Activated CD4-positive, CD25-positive, alpha-beta regulatory T cell treated with anti-CD3 and anti-CD28 coated beads, Interleukin-2, amount 50 U/mL, for 16 hours (primary cell): ENCODE measurements around the gene PLXNB2.
"Not testable (repeated sequence)": the region's sequence is repeated elsewhere in the genome, so short reads cannot be mapped to it uniquely, and the experiment has no call there.

Experiments
- DNase-seq: peaks from one replicate; pipeline ENCODE4 v3.0.0-alpha.2; 2020; ENCODE audit warnings: low read depth, low spot score

Gene PLXNB2

GRCh38 chr22:50280022-50280707 lies 27.3 kb downstream of the PLXNB2 start:
- no peak for DNase-seq

GRCh38 chr22:50278956-50279619 lies 28.4 kb downstream of the PLXNB2 start:
- no peak for DNase-seq

GRCh38 chr22:50278461-50278860 lies 29.0 kb downstream of the PLXNB2 start:
- DNase-seq, result no peak

GRCh38 chr22:50277761-50278160 lies 29.7 kb downstream of the PLXNB2 start:
- DNase-seq, result no peak

GRCh38 chr22:50276143-50276542 lies 31.3 kb downstream of the PLXNB2 start:
- DNase-seq, result peak; percentile 7

- no peak for DNase-seq
These were observed 32.0 kb downstream of the PLXNB2 start for GRCh38 chr22:50275181-50276055.

GRCh38 chr22:50274771-50275170 lies 32.7 kb downstream of the PLXNB2 start:
- DNase-seq, result no peak

GRCh38 chr22:50274311-50274710 lies 33.1 kb downstream of the PLXNB2 start:
- DNase-seq, result no peak

GRCh38 chr22:50273781-50274180 lies 33.7 kb downstream of the PLXNB2 start:
- DNase-seq, result not testable (repeated sequence)

GRCh38 chr22:50273352-50273751 lies 34.1 kb downstream of the PLXNB2 start:
- not testable (repeated sequence) for DNase-seq

GRCh38 chr22:50272044-50272802 lies 35.2 kb downstream of the PLXNB2 start:
- DNase-seq, result no peak

GRCh38 chr22:50271519-50271970 lies 35.9 kb downstream of the PLXNB2 start:
- DNase-seq, result peak; percentile 26

- DNase-seq, result no peak
These were observed 36.6 kb downstream of the PLXNB2 start for GRCh38 chr22:50270666-50271394.

- peak; percentile 37 for DNase-seq
These were observed 37.3 kb downstream of the PLXNB2 start, which contains the start of gene MAPK11 for GRCh38 chr22:50269970-50270665. TSS of gene MAPK11 (minus strand) at chr22:50270380. CDS start at chr22:50270292, 88 bp downstream.

GRCh38 chr22:50269573-50269969 lies 37.9 kb downstream of the PLXNB2 start:
- no peak for DNase-seq

GRCh38 chr22:50268655-50269113 lies 38.8 kb downstream of the PLXNB2 start:
- DNase-seq, result no peak

- no peak for DNase-seq
These were observed 39.7 kb downstream of the PLXNB2 start for GRCh38 chr22:50267591-50268390.

- DNase-seq, result no peak
These were observed 40.5 kb downstream of the PLXNB2 start for GRCh38 chr22:50266994-50267393.
